Neural cell (in vitro differentiated cells): ENCODE results near the gene SH3RF3. TPM values are rescaled to one million over a fixed set of nuclear protein-coding genes. Genes with fewer than 3 reads are reported as not detected.

Experiments
- H2AFZ ChIP-seq: fragments of 200-600, 300-800 bp; sonication (generic), shearing (Covaris generic); 2 replicates; pipeline ENCODE4 v1.6.0; 2014; ENCODE audit warnings: low read depth, mild to moderate bottlenecking, antibody characterized with exemption, low read length, moderate library complexity
- H3F3A ChIP-seq: fragments of 200-600 bp; shearing (Covaris generic); 2 replicates; pipeline ENCODE4 v1.6.1; 2016; ENCODE audit warnings: mild to moderate bottlenecking, moderate library complexity, mixed read lengths, antibody characterized with exemption, low read length; ENCODE audit not compliant: insufficient read depth, poor library complexity, severe bottlenecking
- H3K27ac ChIP-seq: fragments of 200-600, 300-800 bp; sonication (generic), shearing (Covaris generic); 2 replicates; pipeline ENCODE4 v1.5.1; 2014; ENCODE audit warnings: mild to moderate bottlenecking, low read length, moderate library complexity
- H3K27me3 ChIP-seq: fragments of 300-800, 200-600 bp; sonication (generic), shearing (Covaris generic); 2 replicates; pipeline ENCODE4 v1.6.0; 2014; ENCODE audit warnings: mild to moderate bottlenecking, low read depth, low read length, moderate library complexity; ENCODE audit not compliant: insufficient read depth
- H3K36me3 ChIP-seq: fragments of 300-800, 200-600 bp; sonication (generic), shearing (Covaris generic); 2 replicates; pipeline ENCODE4 v1.5.1; 2014; ENCODE audit warnings: mild to moderate bottlenecking, antibody characterized with exemption, low read length, moderate library complexity; ENCODE audit not compliant: insufficient read depth
- H3K4me2 ChIP-seq: fragments of 300-800, 200-600 bp; sonication (generic), shearing (Covaris generic); 2 replicates; pipeline ENCODE4 v1.6.0; 2014; ENCODE audit warnings: mild to moderate bottlenecking, low read length
- H3K4me3 ChIP-seq: fragments of 300-800, 200-600 bp; sonication (generic), shearing (Covaris generic); 2 replicates; pipeline ENCODE4 v1.5.1; 2014; ENCODE audit warnings: mild to moderate bottlenecking, low read length, moderate library complexity
- H3K79me2 ChIP-seq: fragments of 200-600 bp; shearing (Covaris generic); replicated peaks from 2 replicates; pipeline ENCODE4 v1.6.0; 2014; ENCODE audit warnings: mild to moderate bottlenecking, low read length, moderate library complexity; ENCODE audit not compliant: insufficient read depth
- H3K9ac ChIP-seq: fragments of 300-800, 200-600 bp; sonication (generic), shearing (Covaris generic); 2 replicates; pipeline ENCODE4 v1.6.1; 2016; ENCODE audit warnings: mild to moderate bottlenecking, low read length, mixed read lengths
- H3K9me2 ChIP-seq: fragments of 200-600 bp; shearing (Covaris generic); 2 replicates; pipeline ENCODE4 v1.6.1; 2016; ENCODE audit warnings: mild to moderate bottlenecking, low read length, mixed read lengths; ENCODE audit not compliant: insufficient read depth
- H3K9me3 ChIP-seq: fragments of 200-600, 300-800 bp; sonication (generic), shearing (Covaris generic); 2 replicates; pipeline ENCODE4 v1.6.1; 2016; ENCODE audit warnings: mild to moderate bottlenecking, mixed run types, low read length, moderate library complexity, mixed read lengths
- H4K20me1 ChIP-seq: fragments of 200-600 bp; shearing (Covaris generic); 2 replicates; pipeline ENCODE4 v1.6.1; 2016; ENCODE audit warnings: mild to moderate bottlenecking, mixed run types; ENCODE audit not compliant: insufficient read depth
- CTCF ChIP-seq: fragments of 450-650 bp; IDR thresholded peaks from 2 replicates; pipeline ENCODE4 v1.5.1; 2014; ENCODE audit warnings: antibody characterized with exemption, mild to moderate bottlenecking, moderate library complexity; ENCODE audit not compliant: poor library complexity, severe bottlenecking
- EP300 ChIP-seq: fragments of 450-650 bp; conservative IDR thresholded peaks from 2 replicates; pipeline ENCODE4 v1.6.1; 2014; ENCODE audit warnings: antibody characterized with exemption, mild to moderate bottlenecking, moderate library complexity; ENCODE audit not compliant: poor library complexity, severe bottlenecking
- EZH2 ChIP-seq: fragments of 200-600, 300-800 bp; shearing (Covaris generic), sonication (generic); IDR thresholded peaks from 2 replicates; pipeline ENCODE4 v1.6.1; 2014; ENCODE audit warnings: antibody characterized with exemption, low read length, borderline replicate concordance, mild to moderate bottlenecking; ENCODE audit not compliant: insufficient read depth, poor library complexity, severe bottlenecking
- MXI1 ChIP-seq: fragments of 450-650 bp; conservative IDR thresholded peaks from 2 replicates; pipeline ENCODE4 v1.6.1; 2014; ENCODE audit warnings: antibody characterized with exemption, mild to moderate bottlenecking; ENCODE audit not compliant: poor library complexity, severe bottlenecking
- POLR2AphosphoS5 ChIP-seq: IDR thresholded peaks from 2 replicates; pipeline ENCODE4 v1.6.1; 2012
- RAD21 ChIP-seq: fragments of 450-650 bp; conservative IDR thresholded peaks from 2 replicates; pipeline ENCODE4 v1.6.1; 2014; ENCODE audit warnings: antibody characterized with exemption, mild to moderate bottlenecking, moderate library complexity
- REST ChIP-seq: IDR thresholded peaks from 2 replicates; pipeline ENCODE4 v1.6.1; 2012; ENCODE audit warnings: borderline replicate concordance
- SMC3 ChIP-seq: fragments of 450-650 bp; conservative IDR thresholded peaks from 2 replicates; pipeline ENCODE4 v1.6.1; 2014; ENCODE audit warnings: antibody characterized with exemption, mild to moderate bottlenecking, moderate library complexity; ENCODE audit not compliant: poor library complexity
- TAF1 ChIP-seq: IDR thresholded peaks from 2 replicates; pipeline ENCODE4 v1.6.1; 2012; ENCODE audit warnings: low read depth
- polyA plus RNA-seq: library from polyadenylated mRNA; depleted of rRNA; stranded (reverse); fragments of >200 nt; gene quantifications from 2 replicates; pipeline ENCODE4 v1.2.3, GENCODE V29; 2014

SH3RF3 gene
- polyA plus RNA-seq, 1 donor from 2014 or later: 0.53 TPM

GRCh38 chr2:109406301-109406700 is 277.3 kb downstream of the SH3RF3 start:
- Histone ChIP-seq H2AFZ (no peak overlapping the region), H3K27ac (no peak overlapping the region), H3K9ac (no peak overlapping the region), H3F3A (no peaks in the 10 kb centered on the region), H3K9me3 (no peaks in the 10 kb centered on the region), H3K36me3 (no peaks in the 10 kb centered on the region), H3K4me3 (no peak overlapping the region), H3K79me2 (no peaks in the 10 kb centered on the region), H3K4me2 (no peak overlapping the region), H4K20me1 (no peaks in the 10 kb centered on the region), H3K9me2 (no peaks in the 10 kb centered on the region), H3K27me3 (no peaks in the 10 kb centered on the region)
- TF ChIP-seq SMC3: no peak
- no peak for TF ChIP-seq TAF1
- TF ChIP-seq RAD21: no peak
- TF ChIP-seq MXI1: no peak
- TF ChIP-seq POLR2AphosphoS5: no peak
- TF ChIP-seq REST: no peak
- no peak for TF ChIP-seq EP300
- TF ChIP-seq CTCF: no peak
- TF ChIP-seq EZH2: no peak

GRCh38 chr2:109407276-109408042 is 278.5 kb downstream of the SH3RF3 start:
- no peak overlapping the region for H2AFZ ChIP-seq
- no peak overlapping the region for H3K9ac ChIP-seq
- no peak overlapping the region for H3K4me3 ChIP-seq
- TF ChIP-seq REST (no peak), SMC3 (no peak), MXI1 (no peak), TAF1 (no peak), EP300 (no peak), CTCF (no peak), RAD21 (no peak), POLR2AphosphoS5 (no peak), EZH2 (no peak)
- H3K9me2 ChIP-seq: no peaks in the 10 kb centered on the region
- no peaks in the 10 kb centered on the region for H3F3A ChIP-seq
- H4K20me1 ChIP-seq: no peaks in the 10 kb centered on the region
- no peaks in the 10 kb centered on the region for H3K79me2 ChIP-seq
- no peaks in the 10 kb centered on the region for H3K9me3 ChIP-seq
- no peak overlapping the region for H3K4me2 ChIP-seq
- H3K36me3 ChIP-seq: no peaks in the 10 kb centered on the region
- no peaks in the 10 kb centered on the region for H3K27me3 ChIP-seq
- no peak overlapping the region for H3K27ac ChIP-seq
